K562 (cell line): ENCODE measurements around the gene IPO7. TPM values are rescaled to one million over a fixed set of nuclear protein-coding genes. Genes with fewer than 3 reads are reported as not detected.

Source experiments
- AFF4 ChIP-seq: sonication (generic); formaldehyde crosslinking; IDR thresholded peaks from 2 replicates; pipeline ENCODE4 v1.8.0; 2023; ENCODE audit warnings: mild to moderate bottlenecking, missing genetic modification reagents
- BCLAF1 ChIP-seq, 2 experiments: fragments of 450-650 bp in 1 of 2; IDR thresholded peaks; 2 replicates each; pipeline ENCODE4 v1.6.1; 2011 to 2017; ENCODE audit warnings: low read depth in 2 of 2, antibody characterized with exemption in 1 of 2, borderline replicate concordance in 1 of 2, low read length in 1 of 2, mild to moderate bottlenecking in 1 of 2, mixed read lengths in 1 of 2; ENCODE audit not compliant: control insufficient read depth in 1 of 2
- DNMT1 ChIP-seq: fragments of 450-650 bp; IDR thresholded peaks from 2 replicates; pipeline ENCODE4 v1.6.1; 2016; ENCODE audit warnings: antibody characterized with exemption, mild to moderate bottlenecking
- ELF4 ChIP-seq: fragments of 450-650 bp; formaldehyde crosslinking; IDR thresholded peaks from 2 replicates; pipeline ENCODE4 v1.4.0; 2022; ENCODE audit warnings: missing genetic modification characterization
- EZH2 ChIP-seq: IDR thresholded peaks from 2 replicates; pipeline ENCODE4 v1.6.1; 2012; ENCODE audit warnings: low read depth, mild to moderate bottlenecking, inconsistent platforms, low read length, borderline replicate concordance
- MTA1 ChIP-seq: fragments of 450-650 bp; IDR thresholded peaks from 2 replicates; pipeline ENCODE4 v1.6.1; 2017; ENCODE audit warnings: borderline replicate concordance
- NR3C1 ChIP-seq: sonication (generic); formaldehyde crosslinking; IDR thresholded peaks from 2 replicates; pipeline ENCODE4 v1.8.1; 2022; ENCODE audit warnings: missing genetic modification reagents
- PHB ChIP-seq: fragments of 250-450 bp; sonication (Bioruptor Pico); IDR thresholded peaks from 2 replicates; pipeline ENCODE4 v1.5.0; 2021
- POLR3G ChIP-seq: IDR thresholded peaks from 2 replicates; pipeline ENCODE4 v1.6.1; 2011; ENCODE audit not compliant: insufficient read length, insufficient replicate concordance; ENCODE audit errors: extremely low read depth
- SFPQ ChIP-seq: fragments of 200-400 bp; formaldehyde crosslinking; IDR thresholded peaks from 2 replicates; pipeline ENCODE4 v1.6.1; 2017; ENCODE audit warnings: mild to moderate bottlenecking, low read depth, low read length, moderate library complexity
- ZC3H4 ChIP-seq: sonication (generic); formaldehyde crosslinking; IDR thresholded peaks from 2 replicates; pipeline ENCODE4 v1.9.0; 2021; ENCODE audit warnings: missing genetic modification reagents, borderline replicate concordance
- ZNF780A ChIP-seq: fragments of 250-450 bp; sonication (Bioruptor Pico); IDR thresholded peaks from 2 replicates; pipeline ENCODE4 v1.5.0; 2021; ENCODE audit warnings: mild to moderate bottlenecking
- ZNF785 ChIP-seq: fragments of 250-450 bp; sonication (Bioruptor Pico); IDR thresholded peaks from 2 replicates; pipeline ENCODE4 v1.4.0; 2020; ENCODE audit warnings: mild to moderate bottlenecking
- polyA plus RNA-seq, 8 experiments: library from polyadenylated mRNA; depleted of rRNA in 4 of 8; stranded (reverse) in 5 of 8; unstranded in 3 of 8; fragments of >200 nt; fragmentation: Nextera tagmentation in 2 of 8; fragmentation: Illumina TruSeq in 1 of 8; extraction: Ambion mirVana in 2 of 8; extraction: Trizol in 1 of 8; gene quantifications; 2 replicates each; pipeline versions ENCODE4 v1.2.1 to v1.2.3, GENCODE V29; 2011 to 2014; ENCODE audit warnings: inconsistent platforms in 1 of 8, missing spikeins in 1 of 8
- total RNA-seq, 7 experiments: library from RNA; depleted of rRNA in 6 of 7; stranded (reverse); fragments of >200 nt in 6 of 7; fragmentation: Illumina TruSeq in 2 of 7; extraction: Trizol in 2 of 7; gene quantifications; 2 replicates each; pipeline versions ENCODE4 v1.2.1 to v1.2.3, GENCODE V29; 2011 to 2021; ENCODE audit warnings: low replicate concordance in 1 of 7

The IPO7 gene
- total and polyA plus RNA-seq, 9 of the 15 experiments (the other 6 are each of a cell fraction or from before 2014, with no cell fraction given): 23.6 to 138 (median 110) TPM

GRCh38 chr11:9460322-9461062 is 76.0 kb downstream of the IPO7 start, which contains the start of gene ZNF143 (continued):
- TF ChIP-seq AFF4 (CRISPR knock-in tag) (no peak), ELF4 (CRISPR knock-in tag) (no peak), SFPQ (no peak), MTA1 (peak; percentile 94), NR3C1 (CRISPR knock-in tag) (no peak), EZH2 (no peak), ZNF780A (no peak), PHB (CRISPR knock-in tag) (0 out of 2 replicates have a peak, but pooled peaks have one; percentile 40), ZNF785 (CRISPR knock-in tag) (no peak), DNMT1 (no peak), ZC3H4 (no peak), POLR3G (no peak), BCLAF1 (IDR thresholded peaks at IDR 0.05; ENCODE audit: borderline replicate concordance in 1 of 2, control insufficient read depth in 1 of 2, low read depth in 2 of 2, low read length in 1 of 2) (no peak)
